Tibial nerve (tissue), 4 donors: ENCODE results near the gene LRRC25. TPM values are rescaled to one million over a fixed set of nuclear protein-coding genes. Genes with fewer than 3 reads are reported as not detected.

ENCODE experiments used
- DNase-seq, 2 donors: peaks; one replicate each; pipeline ENCODE4 v3.0.0-alpha.2; 2019; ENCODE audit warnings: low spot score in 2 of 2
- H3K27ac ChIP-seq, 4 donors: fragments of 200-600 bp; sonication (generic) in 3 of 4; one replicate each; pipeline ENCODE4 v1.5.1; 2017 to 2019; ENCODE audit warnings: mild to moderate bottlenecking in 1 of 4
- H3K27me3 ChIP-seq, 2 donors: fragments of 200-600 bp; sonication (generic) in 1 of 2; one replicate each; pipeline versions ENCODE4 v1.5.1 to v1.6.0; 2017 to 2019
- H3K36me3 ChIP-seq, 3 donors: fragments of 200-600 bp; sonication (generic); one replicate each; pipeline ENCODE4 v1.5.1; 2018 to 2019
- H3K4me1 ChIP-seq, 4 donors: fragments of 200-600 bp; sonication (generic) in 3 of 4; one replicate each; pipeline ENCODE4 v1.5.1; 2017 to 2019
- H3K4me3 ChIP-seq, 4 donors: fragments of 200-600 bp; sonication (generic) in 3 of 4; one replicate each; pipeline ENCODE4 v1.5.1; 2017 to 2019; ENCODE audit warnings: mild to moderate bottlenecking in 1 of 4, moderate library complexity in 1 of 4
- H3K9me3 ChIP-seq, 4 donors: fragments of 200-600 bp; sonication (generic) in 3 of 4; one replicate each; pipeline ENCODE4 v1.5.1; 2017 to 2019
- CTCF ChIP-seq, 5 experiments: fragments of 200-600 bp in 3 of 5; fragments of 450-650 bp in 2 of 5; sonication (generic) in 3 of 5; IDR thresholded peaks; one replicate each; pipeline ENCODE4 v1.5.1; 2016 to 2019; ENCODE audit warnings: antibody characterized with exemption in 5 of 5, mild to moderate bottlenecking in 3 of 5, moderate library complexity in 2 of 5
- EP300 ChIP-seq, 2 donors: sonication (generic); formaldehyde crosslinking; IDR thresholded peaks; one replicate each; pipeline ENCODE4 v1.6.1; 2017; ENCODE audit warnings: antibody characterized with exemption in 2 of 2, mild to moderate bottlenecking in 1 of 2
- POLR2A ChIP-seq, 2 donors: fragments of 450-650 bp; IDR thresholded peaks; one replicate each; pipeline ENCODE4 v1.6.1; 2017; ENCODE audit warnings: antibody characterized with exemption in 2 of 2, mild to moderate bottlenecking in 2 of 2, moderate library complexity in 2 of 2
- WGBS, 2 donors: methylation state at CpG; one replicate each; pipeline ENCODE4 v1.1.5; 2018; 5-methylcytosine and 5-hydroxymethylcytosine counted together
- total RNA-seq, 4 donors: library from RNA; depleted of rRNA; stranded (reverse); fragments of >200 nt; gene quantifications; one replicate each; pipeline ENCODE4 v1.1.0, GENCODE V29; 2016

Gene LRRC25
- total RNA-seq, 4 donors from 2014 or later: 9.0 to 13.8 (median 9.8) TPM

- Histone ChIP-seq H3K27me3 (no peaks in the 10 kb centered on the region), H3K4me3 (no peak overlapping the region), H3K36me3 (peaks cover 0 to 36% (median 0%) of the 10 kb centered on the region in 3 donors), H3K9me3 (no peaks in the 10 kb centered on the region), H3K4me1 (peaks cover 0 to 62% (median 25%) of the 10 kb centered on the region in 4 donors), H3K27ac (no peak overlapping the region)
- no peak for DNase-seq
- no peak for TF ChIP-seq EP300 (IDR thresholded peaks at IDR 0.05)
- no peak for TF ChIP-seq CTCF (IDR thresholded peaks at IDR 0.05)
- no peak for TF ChIP-seq POLR2A (IDR thresholded peaks at IDR 0.05)
- 96 to 97% methylated on average over 39 to 41 of the region's 49 CpGs for WGBS, 2 donors
These were observed 37.9 kb upstream of the LRRC25 start for GRCh38 chr19:18435178-18435841.

- TF ChIP-seq POLR2A (IDR thresholded peaks at IDR 0.05) (no peak), EP300 (IDR thresholded peaks at IDR 0.05) (no peak), CTCF (IDR thresholded peaks at IDR 0.05) (no peak)
- H3K9me3 ChIP-seq: no peaks in the 10 kb centered on the region
- H3K4me1 ChIP-seq: peaks cover 0 to 68% (median 29%) of the 10 kb centered on the region in 4 donors
- 86 to 87% methylated on average over 18 to 21 of the region's 21 CpGs for WGBS, 2 donors
- no peak overlapping the region for H3K4me3 ChIP-seq
- peaks cover 0 to 36% (median 0%) of the 10 kb centered on the region in 3 donors for H3K36me3 ChIP-seq
- no peaks in the 10 kb centered on the region for H3K27me3 ChIP-seq
- no peak for DNase-seq
- H3K27ac ChIP-seq: peak overlapping the region in 2 of 4 donors; percentile 5 to 79
These were observed 37.2 kb upstream of the LRRC25 start for GRCh38 chr19:18434411-18435175.

- Histone ChIP-seq H3K4me3 (peak overlapping the region in 3 of 4 donors; percentile 26 to 58 (median 50)), H3K9me3 (no peaks in the 10 kb centered on the region), H3K27me3 (no peaks in the 10 kb centered on the region), H3K36me3 (peaks cover 0 to 36% (median 0%) of the 10 kb centered on the region in 3 donors), H3K4me1 (peaks cover 0 to 68% (median 36%) of the 10 kb centered on the region in 4 donors), H3K27ac (peak overlapping the region; percentile 5 to 79 (median 68))
- no peak for DNase-seq
- WGBS, 2 donors: 23 to 37% methylated on average over 15 to 32 of the region's 60 CpGs
- TF ChIP-seq CTCF (IDR thresholded peaks at IDR 0.05) (no peak), EP300 (IDR thresholded peaks at IDR 0.05) (no peak), POLR2A (IDR thresholded peaks at IDR 0.05) (no peak)
These were observed 36.4 kb upstream of the LRRC25 start for GRCh38 chr19:18433735-18434398.

GRCh38 chr19:18433015-18433691 lies 35.7 kb upstream of the LRRC25 start:
- DNase-seq: no peak
- 33 to 42% methylated on average over 20 to 27 of the region's 59 CpGs for WGBS, 2 donors
- no peaks in the 10 kb centered on the region for H3K27me3 ChIP-seq

More at GRCh38 chr19:18433015-18433691, 35.7 kb upstream of the LRRC25 start:
- H3K4me1 ChIP-seq: peaks cover 0 to 68% (median 39%) of the 10 kb centered on the region in 4 donors
- H3K9me3 ChIP-seq: no peaks in the 10 kb centered on the region
- H3K27ac ChIP-seq: peak overlapping the region in 2 of 4 donors; percentile 70 to 79
- peaks cover 0 to 39% (median 0%) of the 10 kb centered on the region in 3 donors for H3K36me3 ChIP-seq
- TF ChIP-seq POLR2A (IDR thresholded peaks at IDR 0.05): no peak
- no peak for TF ChIP-seq EP300 (IDR thresholded peaks at IDR 0.05)
- no peak for TF ChIP-seq CTCF (IDR thresholded peaks at IDR 0.05)
- H3K4me3 ChIP-seq: peak overlapping the region; percentile 3 to 58 (median 38)
